Upper lobe of left lung (tissue), 4 donors: Measurements from ENCODE around the gene SRRM4.

Source experiments
- CTCF ChIP-seq, 6 experiments: fragments of 450-650 bp in 4 of 6; fragments of 200-600 bp in 2 of 6; sonication (generic) in 2 of 6; IDR thresholded peaks; one replicate each; pipeline ENCODE4 v1.5.1; 2016 to 2019; ENCODE audit warnings: antibody characterized with exemption in 6 of 6
- POLR2A ChIP-seq, 4 donors: fragments of 450-650 bp; IDR thresholded peaks; one replicate each; pipeline ENCODE4 v1.5.1; 2016 to 2017; ENCODE audit warnings: antibody characterized with exemption in 4 of 4, mild to moderate bottlenecking in 2 of 4

- TF ChIP-seq CTCF (IDR thresholded peaks at IDR 0.05), result no peak
- no peak for TF ChIP-seq POLR2A (IDR thresholded peaks at IDR 0.05)
Measured at GRCh38 chr12:118964988-118965387, 16.4 kb upstream of the SRRM4 start.
